SIG-M5 treated with dmso at 0.1 percent for 504 hours (cell line): ENCODE data around the gene CAPN5.
"Not testable (repeated sequence)": the region's sequence is repeated elsewhere in the genome, so short reads cannot be mapped to it uniquely, and the experiment has no call there.

ENCODE experiments used
- DNase-seq: peaks from one replicate; lab custom pipeline; 2025; ENCODE audit not compliant: unreplicated experiment; lab: John Stamatoyannopoulos, UW

The CAPN5 gene

GRCh38 chr11:77042111-77042726 lies 24.6 kb upstream of the CAPN5 start:
- DNase-seq = no peak

- DNase-seq = no peak
Measured at GRCh38 chr11:77044356-77044755, 22.4 kb upstream of the CAPN5 start.

GRCh38 chr11:77044886-77045285 lies 21.9 kb upstream of the CAPN5 start:
- no peak for DNase-seq

- no peak for DNase-seq
Measured at GRCh38 chr11:77046060-77046501, 20.7 kb upstream of the CAPN5 start.

GRCh38 chr11:77047007-77047927 lies 19.5 kb upstream of the CAPN5 start:
- DNase-seq = peak; percentile 93

- DNase-seq = not testable (repeated sequence)
Measured at GRCh38 chr11:77047928-77048446, 18.8 kb upstream of the CAPN5 start.

GRCh38 chr11:77049026-77049425 lies 17.7 kb upstream of the CAPN5 start:
- DNase-seq = no peak

GRCh38 chr11:77051511-77051910 lies 15.3 kb upstream of the CAPN5 start:
- no peak for DNase-seq

- DNase-seq = no peak
Measured at GRCh38 chr11:77052518-77052917, 14.3 kb upstream of the CAPN5 start.

- DNase-seq = no peak
Measured at GRCh38 chr11:77053217-77054015, 13.4 kb upstream of the CAPN5 start.

GRCh38 chr11:77054084-77054483 lies 12.7 kb upstream of the CAPN5 start:
- no peak for DNase-seq

- DNase-seq = no peak
Measured at GRCh38 chr11:77055101-77055561, 11.6 kb upstream of the CAPN5 start.

- no peak for DNase-seq
Measured at GRCh38 chr11:77055913-77056312, 10.9 kb upstream of the CAPN5 start.

- DNase-seq = no peak
Measured at GRCh38 chr11:77056814-77057402, 9.9 kb upstream of the CAPN5 start.

GRCh38 chr11:77057938-77058474 lies 8.8 kb upstream of the CAPN5 start:
- no peak for DNase-seq

- DNase-seq = no peak
Measured at GRCh38 chr11:77058900-77059299, 7.9 kb upstream of the CAPN5 start.

- DNase-seq = no peak
Measured at GRCh38 chr11:77059806-77060205, 7.0 kb upstream of the CAPN5 start.

GRCh38 chr11:77060234-77060633 lies 6.5 kb upstream of the CAPN5 start:
- no peak for DNase-seq

GRCh38 chr11:77061258-77061657 lies 5.5 kb upstream of the CAPN5 start:
- DNase-seq = not testable (repeated sequence)

- no peak for DNase-seq
Measured at GRCh38 chr11:77062924-77063323, 3.8 kb upstream of the CAPN5 start.
